ENCODE measurements around the gene PDRG1.

The PDRG1 gene

DNA sequence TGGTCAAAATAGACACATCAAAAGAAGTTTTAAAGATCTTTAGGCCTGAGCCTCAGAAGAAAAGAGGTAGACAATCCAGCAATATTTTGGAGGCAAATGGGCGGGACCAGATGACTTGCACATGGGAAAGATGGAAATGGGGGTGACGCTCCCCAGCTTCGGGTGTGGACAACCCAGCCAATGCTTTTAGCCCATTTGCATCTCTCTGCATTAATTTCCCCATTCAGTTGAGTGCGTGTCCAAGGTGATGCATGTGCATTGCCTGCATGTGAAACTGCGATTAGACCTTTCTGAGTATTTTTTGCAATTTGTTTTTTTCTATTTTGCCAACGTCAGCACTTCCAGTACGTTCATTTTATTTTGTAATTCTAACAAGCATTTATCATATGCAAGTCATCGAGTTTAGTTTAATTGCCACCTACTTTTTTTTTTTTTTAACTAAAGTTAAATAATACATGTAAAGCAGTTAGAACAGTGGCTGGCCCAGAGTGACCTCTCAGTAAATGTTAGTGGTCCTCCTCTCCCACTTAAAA, 24.2 kb downstream of the PDRG1 start:
- TF ChIP-seq, protein P1, sequence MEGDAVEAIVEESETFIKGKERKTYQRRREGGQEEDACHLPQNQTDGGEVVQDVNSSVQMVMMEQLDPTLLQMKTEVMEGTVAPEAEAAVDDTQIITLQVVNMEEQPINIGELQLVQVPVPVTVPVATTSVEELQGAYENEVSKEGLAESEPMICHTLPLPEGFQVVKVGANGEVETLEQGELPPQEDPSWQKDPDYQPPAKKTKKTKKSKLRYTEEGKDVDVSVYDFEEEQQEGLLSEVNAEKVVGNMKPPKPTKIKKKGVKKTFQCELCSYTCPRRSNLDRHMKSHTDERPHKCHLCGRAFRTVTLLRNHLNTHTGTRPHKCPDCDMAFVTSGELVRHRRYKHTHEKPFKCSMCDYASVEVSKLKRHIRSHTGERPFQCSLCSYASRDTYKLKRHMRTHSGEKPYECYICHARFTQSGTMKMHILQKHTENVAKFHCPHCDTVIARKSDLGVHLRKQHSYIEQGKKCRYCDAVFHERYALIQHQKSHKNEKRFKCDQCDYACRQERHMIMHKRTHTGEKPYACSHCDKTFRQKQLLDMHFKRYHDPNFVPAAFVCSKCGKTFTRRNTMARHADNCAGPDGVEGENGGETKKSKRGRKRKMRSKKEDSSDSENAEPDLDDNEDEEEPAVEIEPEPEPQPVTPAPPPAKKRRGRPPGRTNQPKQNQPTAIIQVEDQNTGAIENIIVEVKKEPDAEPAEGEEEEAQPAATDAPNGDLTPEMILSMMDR (IDR thresholded peaks at IDR 0.05; ENCODE audit: low read depth, low read length): no peak
- TF ChIP-seq, protein P2, sequence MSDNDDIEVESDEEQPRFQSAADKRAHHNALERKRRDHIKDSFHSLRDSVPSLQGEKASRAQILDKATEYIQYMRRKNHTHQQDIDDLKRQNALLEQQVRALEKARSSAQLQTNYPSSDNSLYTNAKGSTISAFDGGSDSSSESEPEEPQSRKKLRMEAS (IDR thresholded peaks at IDR 0.05; ENCODE audit: low read depth, low read length): no peak
- TF ChIP-seq MYC (IDR thresholded peaks at IDR 0.05; ENCODE audit: low read depth, low read length) (no peak), POLR2A (IDR thresholded peaks at IDR 0.05; ENCODE audit: extremely low read depth, insufficient read length) (no peak)
- H3K4me3 ChIP-seq (ENCODE audit: low read depth, low read length): no peak overlapping the region
- DNase-seq (ENCODE audit: low read depth): no peak

DNA sequence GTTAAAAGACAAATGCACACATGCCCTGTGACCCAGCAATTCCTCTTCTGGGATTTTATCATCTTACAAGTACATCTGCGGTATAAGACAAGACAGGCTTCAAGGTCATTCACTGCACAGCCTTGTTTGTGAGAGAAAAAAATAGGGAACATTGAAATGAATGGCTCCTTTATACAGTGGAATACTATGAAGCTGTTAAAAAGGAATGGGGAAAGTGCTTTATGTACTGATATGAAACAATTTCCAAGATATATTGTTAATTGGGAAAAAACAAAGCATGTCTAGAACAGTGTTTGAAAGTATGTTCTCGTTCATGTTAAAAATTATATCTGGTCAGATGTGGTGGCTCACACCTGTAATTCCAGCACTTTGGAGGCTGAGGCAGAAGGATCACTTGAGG, 25.4 kb downstream of the PDRG1 start:
- H3K4me3 ChIP-seq (ENCODE audit: low read depth, low read length): no peak overlapping the region
- DNase-seq (ENCODE audit: low read depth): no peak
- no peak for TF ChIP-seq MYC (IDR thresholded peaks at IDR 0.05; ENCODE audit: low read depth, low read length)
- TF ChIP-seq, protein P2 (IDR thresholded peaks at IDR 0.05; ENCODE audit: low read depth, low read length): no peak
- TF ChIP-seq, protein P1 (IDR thresholded peaks at IDR 0.05; ENCODE audit: low read depth, low read length): no peak
- no peak for TF ChIP-seq POLR2A (IDR thresholded peaks at IDR 0.05; ENCODE audit: extremely low read depth, insufficient read length)

DNA sequence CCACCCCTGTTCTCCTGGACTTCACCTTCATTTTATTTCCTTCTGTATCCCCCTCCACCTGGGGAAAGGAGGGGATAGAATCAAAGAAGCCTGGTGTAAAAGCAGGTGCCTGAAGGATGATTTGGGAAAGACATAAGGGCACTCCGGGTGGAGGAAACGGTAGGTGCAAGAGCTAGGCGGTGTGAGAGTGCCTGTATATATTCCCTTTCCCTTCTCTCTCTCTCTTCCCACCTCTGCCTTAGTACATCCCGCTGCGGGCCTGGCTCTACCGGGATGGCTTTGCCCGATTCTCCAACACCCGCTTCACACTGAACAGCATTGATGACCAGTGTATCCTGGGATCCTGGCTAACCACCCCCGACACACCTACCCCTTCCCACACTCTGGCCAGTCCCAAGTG, 26.2 kb downstream of the PDRG1 start:
- no peak for DNase-seq (ENCODE audit: low read depth)
- TF ChIP-seq, protein P1 (IDR thresholded peaks at IDR 0.05; ENCODE audit: low read depth, low read length): no peak
- TF ChIP-seq, protein P2 (IDR thresholded peaks at IDR 0.05; ENCODE audit: low read depth, low read length): no peak
- no peak overlapping the region for H3K4me3 ChIP-seq (ENCODE audit: low read depth, low read length)

DNA sequence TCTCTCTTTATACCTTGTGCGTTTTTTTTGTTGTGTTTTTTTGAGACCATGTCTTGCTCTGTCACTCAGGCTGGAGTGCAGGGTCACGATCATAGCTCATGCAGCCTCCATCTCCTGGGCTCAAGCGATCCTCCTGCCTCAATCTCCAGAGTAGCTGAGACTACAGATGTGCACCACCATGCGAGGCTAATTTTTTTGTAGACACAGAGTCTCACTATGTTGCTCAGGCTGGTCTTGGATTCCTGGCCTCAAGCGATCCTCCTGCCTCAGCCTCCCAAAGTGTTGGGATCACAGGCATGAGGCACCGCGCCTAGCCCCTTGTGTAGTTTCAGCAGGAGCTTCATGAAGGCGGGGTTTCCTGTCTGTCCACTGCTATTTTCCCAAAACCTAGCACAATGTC, 27.3 kb downstream of the PDRG1 start:
- no peak for DNase-seq (ENCODE audit: low read depth)
- TF ChIP-seq POLR2A (IDR thresholded peaks at IDR 0.05; ENCODE audit: extremely low read depth, insufficient read length): no peak
- TF ChIP-seq, protein P2 (IDR thresholded peaks at IDR 0.05; ENCODE audit: low read depth, low read length): no peak
- no peak for TF ChIP-seq MYC (IDR thresholded peaks at IDR 0.05; ENCODE audit: low read depth, low read length)
- TF ChIP-seq, protein P1 (IDR thresholded peaks at IDR 0.05; ENCODE audit: low read depth, low read length): no peak
- H3K4me3 ChIP-seq (ENCODE audit: low read depth, low read length): no peak overlapping the region

DNA sequence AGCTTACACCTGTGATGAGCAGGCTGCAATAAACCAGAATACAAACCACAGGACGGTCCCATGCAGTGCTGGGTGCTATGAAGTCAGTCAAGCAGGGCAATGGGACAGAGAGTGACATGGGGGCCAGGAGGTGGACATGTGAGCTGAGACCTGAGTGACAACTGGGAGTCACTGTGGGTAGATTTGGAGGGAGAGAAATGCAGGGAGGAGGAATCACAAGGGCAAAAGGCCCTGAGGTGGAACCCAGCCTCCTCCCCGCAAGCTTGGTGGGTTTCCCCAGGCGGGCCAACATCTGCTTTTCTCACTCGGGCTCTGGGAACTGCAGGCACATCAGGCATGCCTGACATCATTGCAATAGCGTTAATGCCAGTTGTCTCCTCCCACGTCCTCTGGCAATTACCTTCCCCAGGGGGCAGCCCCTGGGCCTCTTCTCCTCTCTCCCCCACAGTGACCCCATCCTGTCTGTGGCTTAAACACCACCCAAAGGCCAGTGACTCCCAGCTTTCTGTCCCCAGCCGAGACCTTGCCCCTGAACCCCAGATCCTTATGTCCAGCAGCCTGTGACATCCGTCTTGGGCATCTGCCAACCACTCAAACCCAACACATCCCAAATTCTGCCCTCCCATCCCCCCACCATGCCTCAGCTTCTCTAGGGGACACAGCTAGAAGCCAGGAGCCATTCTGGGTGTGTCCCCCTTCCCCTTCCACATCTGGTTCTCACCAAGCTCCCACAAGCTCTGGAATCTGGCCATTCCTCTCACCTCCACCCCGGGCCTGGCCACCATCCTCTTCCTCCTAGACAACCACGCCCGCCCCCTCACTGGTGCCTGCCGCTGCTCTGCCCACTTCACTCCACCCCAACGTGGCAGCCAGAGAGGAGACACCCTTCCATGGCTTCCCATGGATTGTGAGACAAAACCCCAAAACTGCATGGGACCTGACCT, 28.2 kb downstream of the PDRG1 start:
- TF ChIP-seq, protein P1 (IDR thresholded peaks at IDR 0.05; ENCODE audit: low read depth, low read length): no peak
- TF ChIP-seq MYC (IDR thresholded peaks at IDR 0.05; ENCODE audit: low read depth, low read length): peak; percentile 80
- DNase-seq (ENCODE audit: low read depth): peak; percentile 89
- H3K4me3 ChIP-seq (ENCODE audit: low read depth, low read length): no peak overlapping the region
